Thoracic aorta (tissue), 2 donors: Measurements from ENCODE around the gene AMER3. TPM values are rescaled to one million over a fixed set of nuclear protein-coding genes. Genes with fewer than 3 reads are reported as not detected.

ENCODE experiments used
- ATAC-seq: fragments of 150-250 bp; one replicate; pipeline ENCODE4 v1.8.0; 2017; ENCODE audit warnings: low read depth; ENCODE audit not compliant: insufficient number of reproducible peaks, low FRiP score
- DNase-seq: peaks from one replicate; pipeline ENCODE4 v3.0.0-alpha.2; 2020; ENCODE audit warnings: low spot score
- H3K27ac ChIP-seq, 2 donors: fragments of 200-600 bp; sonication (generic); 1 replicate in 1 of 2; 2 replicates in 1 of 2; pipeline ENCODE4 v1.5.1; 2016; ENCODE audit warnings: mild to moderate bottlenecking in 2 of 2, moderate library complexity in 2 of 2
- H3K27me3 ChIP-seq: fragments of 200-600 bp; sonication (generic); replicated peaks from 2 replicates; pipeline ENCODE4 v1.6.0; 2016; ENCODE audit warnings: mild to moderate bottlenecking; ENCODE audit not compliant: insufficient read depth
- H3K36me3 ChIP-seq: fragments of 200-600 bp; sonication (generic); one replicate; pipeline ENCODE4 v1.5.1; 2016
- H3K4me1 ChIP-seq, 2 donors: fragments of 200-600 bp; sonication (generic); 1 replicate in 1 of 2; 2 replicates in 1 of 2; pipeline versions ENCODE4 v1.5.1 to v1.6.0; 2016; ENCODE audit warnings: low read depth in 2 of 2, mild to moderate bottlenecking in 1 of 2; ENCODE audit not compliant: control insufficient read depth in 1 of 2
- H3K4me3 ChIP-seq: fragments of 200-600 bp; sonication (generic); 2 replicates; pipeline ENCODE4 v1.5.1; 2016; ENCODE audit warnings: mild to moderate bottlenecking
- H3K9me3 ChIP-seq: fragments of 200-600 bp; sonication (generic); 2 replicates; pipeline ENCODE4 v1.5.1; 2016
- total RNA-seq, 2 donors: library from RNA; depleted of rRNA; stranded (reverse); fragments of >200 nt; gene quantifications; one replicate each; pipeline versions ENCODE4 v1.1.0 to v1.2.3, GENCODE V29; 2016
- TF ChIP-seq, protein P1 (sequence below): fragments of 200-600 bp; sonication (generic); IDR thresholded peaks from one replicate; pipeline ENCODE4 v1.5.1; 2019; ENCODE audit warnings: antibody characterized with exemption

Gene AMER3
- total RNA-seq, 2 donors from 2014 or later, result not detected

DNA sequence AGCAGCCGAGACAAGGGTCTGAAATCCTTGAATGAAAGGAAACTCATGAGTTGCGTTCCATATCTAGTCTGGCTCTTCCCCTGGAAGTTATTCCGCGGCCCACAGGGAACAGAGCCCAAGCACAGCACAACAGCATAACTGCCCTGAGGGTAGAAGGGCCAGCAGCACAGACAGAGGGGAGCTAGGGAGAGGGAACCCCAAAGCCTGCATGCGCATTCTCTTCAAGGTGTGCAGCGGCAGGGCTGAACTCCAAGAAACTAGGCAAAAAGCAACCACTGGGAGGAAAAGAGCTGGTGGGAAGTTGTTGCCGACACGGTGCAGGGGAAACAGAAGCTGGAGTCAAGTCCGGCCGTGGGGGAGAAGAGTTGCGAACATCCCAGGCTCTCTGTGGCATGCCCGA, 14.7 kb upstream of the AMER3 start:
- no peaks in the 10 kb centered on the region for H3K27me3 ChIP-seq
- no peak for ATAC-seq

GRCh38 chr2:130743278-130743677, 12.1 kb upstream of the AMER3 start:
- no peaks in the 10 kb centered on the region for H3K36me3 ChIP-seq
- ATAC-seq (no peak), DNase-seq (no peak)
- no peaks in the 10 kb centered on the region for H3K27me3 ChIP-seq
- no peak overlapping the region for H3K4me3 ChIP-seq
- no peaks in the 10 kb centered on the region for H3K9me3 ChIP-seq
- TF ChIP-seq, protein P1, sequence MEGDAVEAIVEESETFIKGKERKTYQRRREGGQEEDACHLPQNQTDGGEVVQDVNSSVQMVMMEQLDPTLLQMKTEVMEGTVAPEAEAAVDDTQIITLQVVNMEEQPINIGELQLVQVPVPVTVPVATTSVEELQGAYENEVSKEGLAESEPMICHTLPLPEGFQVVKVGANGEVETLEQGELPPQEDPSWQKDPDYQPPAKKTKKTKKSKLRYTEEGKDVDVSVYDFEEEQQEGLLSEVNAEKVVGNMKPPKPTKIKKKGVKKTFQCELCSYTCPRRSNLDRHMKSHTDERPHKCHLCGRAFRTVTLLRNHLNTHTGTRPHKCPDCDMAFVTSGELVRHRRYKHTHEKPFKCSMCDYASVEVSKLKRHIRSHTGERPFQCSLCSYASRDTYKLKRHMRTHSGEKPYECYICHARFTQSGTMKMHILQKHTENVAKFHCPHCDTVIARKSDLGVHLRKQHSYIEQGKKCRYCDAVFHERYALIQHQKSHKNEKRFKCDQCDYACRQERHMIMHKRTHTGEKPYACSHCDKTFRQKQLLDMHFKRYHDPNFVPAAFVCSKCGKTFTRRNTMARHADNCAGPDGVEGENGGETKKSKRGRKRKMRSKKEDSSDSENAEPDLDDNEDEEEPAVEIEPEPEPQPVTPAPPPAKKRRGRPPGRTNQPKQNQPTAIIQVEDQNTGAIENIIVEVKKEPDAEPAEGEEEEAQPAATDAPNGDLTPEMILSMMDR, result no peak
- no peaks in the 10 kb centered on the region for H3K4me1 ChIP-seq
- H3K27ac ChIP-seq, result no peak overlapping the region

More for the DNA sequence above, 14.7 kb upstream of the AMER3 start:
- Histone ChIP-seq H3K27ac (no peak overlapping the region), H3K9me3 (no peaks in the 10 kb centered on the region), H3K36me3 (no peaks in the 10 kb centered on the region), H3K4me3 (no peak overlapping the region), H3K4me1 (no peaks in the 10 kb centered on the region)
- DNase-seq, result no peak
- TF ChIP-seq, protein P1, result no peak

- H3K4me1 ChIP-seq, result no peaks in the 10 kb centered on the region
- H3K4me3 ChIP-seq, result no peak overlapping the region
- no peaks in the 10 kb centered on the region for H3K9me3 ChIP-seq
- TF ChIP-seq, protein P1, result no peak
- DNase-seq (no peak), ATAC-seq (no peak)
- no peaks in the 10 kb centered on the region for H3K36me3 ChIP-seq
- H3K27ac ChIP-seq, result no peak overlapping the region
- no peaks in the 10 kb centered on the region for H3K27me3 ChIP-seq
Measured at GRCh38 chr2:130744287-130745117, 10.8 kb upstream of the AMER3 start.

GRCh38 chr2:130749078-130749477, 6.3 kb upstream of the AMER3 start:
- Histone ChIP-seq H3K4me1 (no peaks in the 10 kb centered on the region), H3K27ac (no peak overlapping the region), H3K36me3 (no peaks in the 10 kb centered on the region), H3K27me3 (no peaks in the 10 kb centered on the region), H3K9me3 (no peaks in the 10 kb centered on the region), H3K4me3 (no peak overlapping the region)
- TF ChIP-seq, protein P1, result no peak
- ATAC-seq, result no peak
- DNase-seq, result no peak

DNA sequence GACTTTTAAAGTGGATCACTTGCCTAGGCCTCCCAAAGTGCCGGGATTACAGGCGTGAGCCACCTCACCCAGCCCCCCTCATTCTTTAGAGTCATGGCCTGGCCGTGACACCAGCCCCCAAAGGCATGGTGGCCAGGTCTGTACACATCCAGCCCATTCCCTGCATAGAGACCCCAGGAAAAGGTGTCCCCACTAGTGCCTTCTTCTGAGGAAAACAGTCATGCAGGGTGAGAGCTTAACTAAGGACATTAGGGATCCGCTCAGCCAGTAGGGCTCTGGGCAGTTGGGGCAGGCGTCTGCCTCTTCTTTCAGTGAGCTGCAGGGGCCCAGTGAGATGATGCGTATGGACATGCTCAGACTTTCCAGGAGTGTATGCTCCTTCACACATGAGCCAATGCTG, 5.7 kb upstream of the AMER3 start:
- H3K27me3 ChIP-seq, result no peaks in the 10 kb centered on the region
- H3K4me3 ChIP-seq, result no peak overlapping the region
- H3K4me1 ChIP-seq, result no peaks in the 10 kb centered on the region
- DNase-seq, result no peak
- H3K9me3 ChIP-seq, result no peaks in the 10 kb centered on the region
- H3K36me3 ChIP-seq, result no peaks in the 10 kb centered on the region
- H3K27ac ChIP-seq, result no peak overlapping the region
- no peak for ATAC-seq
- TF ChIP-seq, protein P1, result no peak
